AG09309 (cell line): ENCODE data around the gene ITPR1.

Source experiments
- DNase-seq: peaks from one replicate; pipeline ENCODE4 v3.0.0-alpha.2; 2010; ENCODE audit warnings: low read depth
- H3K4me3 ChIP-seq: 2 replicates; pipeline ENCODE4 v1.5.1; 2011; ENCODE audit warnings: mild to moderate bottlenecking, low read depth, low read length, moderate library complexity; ENCODE audit not compliant: control insufficient read depth
- CTCF ChIP-seq: IDR thresholded peaks from 2 replicates; pipeline ENCODE4 v1.5.1; 2011; ENCODE audit warnings: mild to moderate bottlenecking, low read depth, low read length, inconsistent platforms; ENCODE audit not compliant: insufficient read depth, control insufficient read depth; ENCODE audit errors: missing control alignments

The ITPR1 gene

GRCh38 chr3:4460334-4460733 lies 32.8 kb upstream of the ITPR1 start:
- no peak for TF ChIP-seq CTCF
- no peak overlapping the region for H3K4me3 ChIP-seq
- no peak for DNase-seq

GRCh38 chr3:4461468-4462090 lies 31.6 kb upstream of the ITPR1 start:
- TF ChIP-seq CTCF: no peak
- no peak overlapping the region for H3K4me3 ChIP-seq
- DNase-seq: no peak

GRCh38 chr3:4462369-4463040 lies 30.6 kb upstream of the ITPR1 start:
- H3K4me3 ChIP-seq: no peak overlapping the region
- no peak for TF ChIP-seq CTCF
- DNase-seq: no peak

GRCh38 chr3:4464576-4464975 lies 28.6 kb upstream of the ITPR1 start:
- H3K4me3 ChIP-seq: no peak overlapping the region
- DNase-seq: no peak
- TF ChIP-seq CTCF: no peak

DNA sequence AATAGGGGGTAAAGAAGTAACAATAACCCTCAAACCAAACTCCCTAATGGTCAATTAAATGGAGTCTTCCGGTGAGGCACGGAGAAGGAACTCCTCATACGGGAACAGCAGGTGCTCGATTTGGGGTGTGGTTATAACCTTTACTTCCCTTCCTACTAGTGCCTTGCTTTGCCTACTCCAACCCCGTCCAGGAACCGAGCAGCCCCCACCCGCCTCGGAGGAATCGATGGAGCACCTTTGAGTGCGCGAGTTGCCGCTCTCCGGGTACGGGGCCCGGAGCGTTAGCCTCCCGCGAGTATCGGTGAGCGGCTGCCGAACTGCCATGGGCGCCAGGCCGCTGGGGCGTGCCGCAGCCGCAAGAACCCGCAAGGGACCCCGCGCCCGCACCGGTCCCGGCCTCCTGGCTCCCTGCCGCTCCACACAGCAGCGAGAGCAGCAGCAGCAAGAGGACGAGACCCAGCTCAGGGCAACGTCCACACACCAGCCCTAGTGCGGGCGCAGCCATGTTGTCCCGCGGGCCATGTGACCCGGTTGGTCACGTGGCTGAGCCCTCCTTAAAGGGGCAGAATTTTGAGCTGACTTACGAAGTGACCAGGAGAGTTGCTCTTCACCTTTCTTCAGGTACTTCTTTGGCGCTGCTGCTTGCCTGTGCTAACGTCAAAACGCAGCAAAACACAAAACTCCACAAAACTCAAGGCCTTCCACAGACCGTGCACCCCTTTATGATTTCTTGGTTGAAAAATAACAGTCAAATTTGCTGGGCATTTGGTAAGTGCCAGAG lies 26.2 kb upstream of the ITPR1 start, which contains the start of gene SUMF1:
TSS of gene SUMF1 (minus strand) at position 529 of the 781 bp plus-strand sequence. CDS start at position 505, 24 bp downstream.
- DNase-seq: no peak
- H3K4me3 ChIP-seq: peak within 1 kb of the TSS; percentile 98
- TF ChIP-seq CTCF: no peak

DNA sequence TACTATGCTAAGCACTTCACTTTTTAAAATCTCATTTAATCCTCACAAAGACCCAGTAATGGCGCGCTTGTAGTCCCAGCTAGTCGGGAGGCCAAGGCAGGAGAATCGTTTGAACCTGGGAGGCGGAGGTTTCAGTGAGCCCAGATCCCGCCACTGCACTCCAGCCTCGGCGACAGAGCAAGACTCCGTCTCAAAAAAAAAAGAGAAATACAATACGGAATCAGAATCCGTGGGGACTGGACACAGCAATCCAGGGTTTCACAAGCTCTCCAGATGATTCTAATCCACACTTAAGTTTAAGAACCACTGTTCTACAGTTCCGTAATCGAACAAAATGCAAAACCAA lies 25.7 kb upstream of the ITPR1 start:
- TF ChIP-seq CTCF: no peak
- H3K4me3 ChIP-seq: peak overlapping the region; percentile 98
- DNase-seq: no peak
